Measurements from ENCODE around the gene CCSAP. TPM values are rescaled to one million over a fixed set of nuclear protein-coding genes. Genes with fewer than 3 reads are reported as not detected.

CCSAP gene
- total RNA-seq, 3 donors from 2014 or later: 1.6 to 4.2 (median 3.3) TPM

DNA sequence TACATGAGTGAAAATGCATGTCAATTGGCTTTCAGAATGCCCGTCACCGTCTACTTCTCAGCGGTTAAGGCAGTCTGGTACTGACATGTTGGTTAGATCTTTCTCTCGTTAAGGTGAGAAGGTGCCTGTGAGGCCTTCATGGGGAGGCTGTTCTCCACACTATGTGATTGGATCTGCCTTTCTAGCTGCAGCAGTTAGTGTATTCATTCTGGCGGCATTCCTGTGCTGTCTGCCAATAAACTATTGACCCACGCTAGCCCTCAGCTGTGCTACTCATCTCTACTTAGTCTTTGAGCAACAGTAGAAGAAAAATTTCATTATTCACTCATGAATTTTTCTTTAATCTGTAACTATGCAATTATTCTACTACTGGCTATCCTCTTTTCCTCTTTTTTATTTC, 32.0 kb downstream of the CCSAP start:
- no peak overlapping the region for H3K4me3 ChIP-seq
- no peak for TF ChIP-seq CTCF (IDR thresholded peaks at IDR 0.05)
- no peaks in the 10 kb centered on the region for H3K36me3 ChIP-seq (ENCODE audit: low read depth)
- no peak for ATAC-seq
- H3K9me3 ChIP-seq: no peaks in the 10 kb centered on the region
- no peaks in the 10 kb centered on the region for H3K4me1 ChIP-seq (ENCODE audit: low read depth)
- DNase-seq: no peak
- intact Hi-C loops (cut with DNase I, micrococcal nuclease): no loop called here

- H3K4me3 ChIP-seq: no peak overlapping the region
- H3K9me3 ChIP-seq: no peaks in the 10 kb centered on the region
- no peak for TF ChIP-seq CTCF (IDR thresholded peaks at IDR 0.05)
- no peaks in the 10 kb centered on the region for H3K36me3 ChIP-seq (ENCODE audit: low read depth)
- no peaks in the 10 kb centered on the region for H3K4me1 ChIP-seq (ENCODE audit: low read depth)
- ATAC-seq (no peak), DNase-seq (no peak)
- intact Hi-C loops (cut with DNase I, micrococcal nuclease): no loop called here
Measured at GRCh38 chr1:229309684-229310083, 33.2 kb downstream of the CCSAP start.

DNA sequence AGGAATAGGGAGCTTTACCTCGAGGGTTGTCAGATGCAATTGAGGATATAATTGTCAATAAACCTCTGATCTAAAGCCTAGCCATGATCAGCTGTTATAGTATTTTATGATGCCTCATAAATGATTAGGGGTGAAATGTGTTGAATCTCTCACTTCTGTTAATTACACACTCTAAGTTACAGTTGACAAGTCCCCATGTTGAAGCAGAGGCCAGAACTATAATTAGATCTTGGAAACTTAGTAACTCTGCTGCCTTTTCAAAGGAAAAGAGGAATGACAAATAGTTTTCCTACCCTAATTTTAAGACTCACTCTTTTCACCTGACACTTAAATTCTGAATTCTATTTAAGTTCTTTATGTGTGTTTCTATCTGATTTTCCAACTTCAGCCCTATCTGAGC, 33.8 kb downstream of the CCSAP start:
- no peak for DNase-seq
- TF ChIP-seq CTCF (IDR thresholded peaks at IDR 0.05): no peak
- Histone ChIP-seq H3K4me1 (ENCODE audit: low read depth) (no peaks in the 10 kb centered on the region), H3K36me3 (ENCODE audit: low read depth) (no peaks in the 10 kb centered on the region), H3K9me3 (no peaks in the 10 kb centered on the region), H3K4me3 (no peak overlapping the region)
- ATAC-seq: no peak
- intact Hi-C loops (cut with DNase I, micrococcal nuclease): no loop called here

DNA sequence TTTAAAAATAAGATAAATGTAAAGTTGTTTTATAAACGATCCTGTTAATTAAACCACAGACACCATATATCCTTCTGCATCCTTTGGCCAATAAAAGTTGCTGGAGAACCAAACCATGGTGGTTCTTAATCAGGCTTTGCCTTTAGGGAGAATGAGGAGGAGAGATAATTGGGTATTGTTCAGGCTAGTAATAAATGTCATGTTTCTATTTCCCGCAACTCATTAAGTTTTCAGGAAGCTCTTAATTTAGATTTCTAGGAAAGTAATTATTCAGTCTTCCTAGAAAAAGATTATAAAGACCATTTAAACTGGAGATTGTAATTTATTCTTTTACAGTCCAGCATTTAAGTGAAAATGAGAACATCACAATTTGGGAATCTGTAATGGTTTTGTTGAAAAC, 37.5 kb downstream of the CCSAP start:
- Histone ChIP-seq H3K4me3 (no peak overlapping the region), H3K4me1 (ENCODE audit: low read depth) (no peaks in the 10 kb centered on the region), H3K36me3 (ENCODE audit: low read depth) (no peaks in the 10 kb centered on the region), H3K9me3 (no peaks in the 10 kb centered on the region)
- no peak for TF ChIP-seq CTCF (IDR thresholded peaks at IDR 0.05)
- ATAC-seq: no peak
- intact Hi-C loops (cut with DNase I, micrococcal nuclease): no loop called here
- DNase-seq: no peak

- Histone ChIP-seq H3K4me3 (no peak overlapping the region), H3K36me3 (ENCODE audit: low read depth) (no peaks in the 10 kb centered on the region), H3K9me3 (no peaks in the 10 kb centered on the region), H3K4me1 (ENCODE audit: low read depth) (no peaks in the 10 kb centered on the region)
- intact Hi-C loops (cut with DNase I, micrococcal nuclease): no loop called here
- ATAC-seq (no peak), DNase-seq (no peak)
- no peak for TF ChIP-seq CTCF (IDR thresholded peaks at IDR 0.05)
Measured at GRCh38 chr1:229303855-229304254, 39.0 kb downstream of the CCSAP start.

DNA sequence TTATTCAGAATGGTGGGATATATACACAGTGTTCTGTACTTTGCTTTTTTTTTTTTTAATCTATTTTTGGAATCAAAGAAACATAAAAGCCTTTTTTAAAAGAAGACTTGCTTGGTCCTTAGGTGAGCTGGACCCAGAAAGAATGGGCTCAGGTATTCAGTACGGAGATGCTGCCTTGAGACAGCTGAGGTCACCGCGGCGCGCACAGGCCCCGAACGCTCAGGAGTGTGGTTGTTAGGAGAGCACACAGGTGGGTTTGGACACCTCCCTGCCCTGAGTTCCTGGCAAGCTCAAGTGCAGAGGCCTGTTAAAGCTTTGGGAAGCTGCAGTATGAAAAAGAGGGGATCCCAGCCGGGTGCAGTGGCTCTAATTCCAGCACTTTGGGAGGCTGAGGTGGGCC, 40.1 kb downstream of the CCSAP start:
- Histone ChIP-seq H3K36me3 (ENCODE audit: low read depth) (no peaks in the 10 kb centered on the region), H3K9me3 (no peaks in the 10 kb centered on the region), H3K4me3 (no peak overlapping the region), H3K4me1 (ENCODE audit: low read depth) (no peaks in the 10 kb centered on the region)
- intact Hi-C loops (cut with DNase I, micrococcal nuclease): no loop called here
- TF ChIP-seq CTCF (IDR thresholded peaks at IDR 0.05): no peak
- DNase-seq (no peak), ATAC-seq (no peak)

Data from mucosa of descending colon (tissue), 3 donors.